Activated gamma-delta T cell treated with anti-CD3 and anti-CD28 coated beads, Interleukin-2, amount 50 U/mL, for 16 hours (primary cell): ENCODE measurements around the gene RNU1-4.
"Not testable (repeated sequence)": the region's sequence is repeated elsewhere in the genome, so short reads cannot be mapped to it uniquely, and the experiment has no call there.

Experiments
- DNase-seq: peaks from one replicate; pipeline ENCODE4 v3.0.0-alpha.2; 2020; ENCODE audit warnings: low read depth

The RNU1-4 gene

DNA sequence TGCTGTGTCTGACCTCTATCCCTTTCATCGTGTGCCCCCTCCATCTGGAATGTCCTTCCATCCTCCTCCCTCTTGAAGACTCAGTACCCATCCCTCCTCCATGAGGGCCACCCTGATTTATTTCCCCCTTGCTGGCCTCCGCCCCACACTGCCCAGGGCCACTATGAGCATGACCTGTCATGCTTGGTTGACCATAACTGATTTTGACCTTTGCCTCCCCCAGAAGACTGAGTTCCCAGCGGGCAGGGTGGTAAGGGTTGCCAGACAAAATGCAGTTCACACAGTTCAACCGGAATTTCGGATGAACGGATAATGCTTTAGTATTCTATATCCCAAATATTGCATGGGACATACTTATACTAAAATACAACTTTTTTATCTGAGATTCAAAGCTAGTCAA lies 31.6 kb upstream of the RNU1-4 start:
- not testable (repeated sequence) for DNase-seq

DNA sequence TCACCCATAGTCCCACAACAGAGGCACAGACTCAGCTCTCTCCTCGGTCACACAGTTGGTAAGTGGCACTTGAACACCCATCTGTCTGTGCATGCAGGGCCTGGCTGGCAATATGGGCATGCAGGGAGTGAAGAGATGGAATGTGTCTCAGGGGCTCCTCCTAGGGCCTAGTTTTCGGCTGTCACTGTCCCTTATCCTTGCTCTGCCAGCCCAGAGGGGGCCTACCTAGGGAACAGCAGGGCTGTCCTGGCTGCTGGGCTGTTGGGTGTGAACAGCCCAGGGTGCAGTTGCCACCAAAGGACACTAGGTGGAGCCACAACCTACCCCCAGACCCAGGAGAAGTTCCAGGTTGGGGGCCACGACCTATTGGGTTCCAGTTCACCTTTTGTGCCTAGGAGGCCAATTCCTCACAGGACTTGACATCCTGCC lies 30.6 kb upstream of the RNU1-4 start:
- DNase-seq: not testable (repeated sequence)

DNA sequence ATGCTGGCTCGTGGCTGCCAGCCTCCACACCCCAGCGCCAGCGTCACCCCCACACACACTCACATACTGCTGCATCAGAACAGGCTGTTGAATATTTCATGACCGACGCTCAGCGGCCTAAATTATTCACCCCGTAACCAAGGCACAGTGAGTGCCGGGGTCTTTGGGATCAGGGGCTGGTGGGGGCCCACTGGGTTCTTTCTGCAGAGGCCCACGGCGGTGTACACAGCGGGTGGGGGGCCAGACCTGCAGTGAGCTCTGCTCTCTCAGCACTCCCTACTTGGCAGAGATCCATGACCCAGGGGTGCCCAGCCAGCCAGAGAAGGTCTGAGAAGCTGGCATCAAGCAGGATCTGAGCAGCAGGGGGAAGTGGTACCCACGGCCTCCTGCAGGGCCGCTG lies 29.7 kb upstream of the RNU1-4 start:
- not testable (repeated sequence) for DNase-seq

DNA sequence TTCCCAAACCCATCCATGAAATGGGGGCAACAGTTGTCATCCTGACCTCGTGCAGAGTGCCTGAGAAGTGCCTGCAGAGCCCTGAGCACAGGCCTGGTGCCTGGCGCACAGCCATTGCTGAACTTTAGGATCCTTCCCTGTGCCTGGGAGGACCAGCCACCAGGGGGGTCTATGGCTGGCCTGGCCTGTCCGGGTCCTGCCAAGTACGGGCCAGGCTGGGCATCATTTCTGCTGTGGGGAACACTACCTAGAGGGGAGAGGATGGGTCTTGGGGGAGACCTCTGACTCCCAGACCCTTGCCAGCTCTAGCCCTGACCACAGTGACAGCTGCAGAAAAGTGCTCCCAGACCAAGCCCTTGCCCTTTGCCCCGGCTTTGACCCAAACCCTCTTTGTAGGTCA lies 28.2 kb upstream of the RNU1-4 start:
- not testable (repeated sequence) for DNase-seq

DNA sequence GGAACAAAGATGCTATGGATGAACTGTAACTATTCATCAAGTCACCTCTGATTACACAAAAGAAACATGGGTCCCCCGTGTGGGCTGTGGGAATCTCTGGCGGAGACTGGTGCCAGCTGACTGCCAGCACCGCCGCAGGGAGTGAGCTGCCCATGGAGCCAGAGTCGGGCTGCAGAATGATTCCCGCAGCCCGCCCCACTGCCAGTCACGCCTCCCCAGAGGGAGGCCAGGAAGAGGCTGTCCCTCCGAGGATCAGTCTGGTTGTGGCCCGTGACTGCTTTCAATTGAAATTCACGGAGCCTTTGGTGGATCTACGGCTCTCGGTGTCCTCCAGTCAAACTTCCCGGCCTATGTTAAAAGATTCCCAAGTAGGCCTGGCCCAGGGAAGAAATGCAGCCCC lies 27.7 kb upstream of the RNU1-4 start:
- not testable (repeated sequence) for DNase-seq

DNA sequence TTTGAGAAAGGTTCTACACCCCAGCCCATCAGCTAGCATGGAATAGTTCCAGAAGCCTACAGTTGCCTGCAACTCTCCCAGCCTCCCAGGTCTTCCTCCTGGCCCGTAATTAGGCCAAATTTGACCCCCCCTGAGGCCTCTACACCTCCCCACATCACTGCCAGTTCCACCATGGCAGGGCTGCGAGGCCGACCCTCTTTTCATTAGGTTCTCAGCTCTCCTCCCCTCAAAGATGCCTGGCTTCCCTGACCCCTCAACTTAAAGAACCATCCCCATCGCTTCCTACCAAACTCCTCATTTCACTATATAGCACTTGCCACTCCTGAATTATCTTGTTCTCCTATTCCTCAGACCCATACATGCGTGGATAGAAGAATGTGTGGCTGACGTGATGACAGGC lies 27.3 kb upstream of the RNU1-4 start:
- DNase-seq: not testable (repeated sequence)

DNA sequence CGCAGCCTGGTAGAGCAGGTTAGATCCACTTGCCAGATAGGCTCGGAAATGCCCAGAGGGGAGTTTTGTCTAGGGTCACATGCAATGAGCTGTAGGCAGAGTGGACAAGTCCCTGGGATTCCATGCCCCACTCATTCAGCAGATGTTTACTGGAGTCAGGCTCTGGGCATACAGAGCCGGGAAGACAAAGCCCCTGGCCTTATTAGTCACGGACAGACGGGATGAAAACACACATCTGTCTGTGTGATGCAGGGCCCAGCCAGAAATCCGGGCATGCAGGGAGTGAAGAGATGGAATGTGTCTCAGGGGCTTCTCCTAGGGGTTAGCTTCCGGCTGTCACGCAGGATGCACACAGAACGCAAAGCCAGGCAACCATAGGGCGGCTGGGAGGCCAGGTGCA lies 26.8 kb upstream of the RNU1-4 start:
- DNase-seq: not testable (repeated sequence)

DNA sequence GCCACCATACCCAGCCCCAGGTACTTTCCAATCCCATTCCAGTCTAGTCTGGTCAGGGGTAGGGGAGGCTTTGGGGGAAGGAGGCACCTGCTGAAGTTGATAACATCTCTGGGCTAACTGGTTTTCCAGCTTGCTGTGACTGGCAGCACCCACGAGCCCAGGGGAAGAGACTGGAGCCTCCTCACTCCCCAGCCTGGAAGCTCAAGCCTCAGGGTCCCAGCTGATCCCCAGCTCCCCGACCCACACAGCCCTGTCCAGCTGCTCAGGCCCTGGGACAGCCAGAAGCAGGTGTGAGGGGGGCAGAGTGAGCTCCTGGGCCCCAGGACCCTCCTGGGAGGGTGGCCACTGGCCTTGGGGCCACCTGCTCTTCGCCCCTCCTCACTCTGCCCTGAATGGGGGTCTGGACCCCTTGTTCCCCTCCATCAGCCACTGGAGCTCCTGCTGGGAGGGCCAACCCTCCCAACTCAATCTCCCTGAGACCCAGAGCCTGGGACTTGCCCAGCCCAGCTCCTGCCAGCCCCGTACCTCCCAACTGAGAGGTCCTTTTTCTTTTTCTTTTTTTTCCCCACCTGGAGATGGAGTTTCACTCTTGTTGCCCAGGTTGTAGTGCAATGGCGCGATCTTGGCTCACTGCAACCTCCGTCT lies 23.5 kb upstream of the RNU1-4 start:
- no peak for DNase-seq

DNA sequence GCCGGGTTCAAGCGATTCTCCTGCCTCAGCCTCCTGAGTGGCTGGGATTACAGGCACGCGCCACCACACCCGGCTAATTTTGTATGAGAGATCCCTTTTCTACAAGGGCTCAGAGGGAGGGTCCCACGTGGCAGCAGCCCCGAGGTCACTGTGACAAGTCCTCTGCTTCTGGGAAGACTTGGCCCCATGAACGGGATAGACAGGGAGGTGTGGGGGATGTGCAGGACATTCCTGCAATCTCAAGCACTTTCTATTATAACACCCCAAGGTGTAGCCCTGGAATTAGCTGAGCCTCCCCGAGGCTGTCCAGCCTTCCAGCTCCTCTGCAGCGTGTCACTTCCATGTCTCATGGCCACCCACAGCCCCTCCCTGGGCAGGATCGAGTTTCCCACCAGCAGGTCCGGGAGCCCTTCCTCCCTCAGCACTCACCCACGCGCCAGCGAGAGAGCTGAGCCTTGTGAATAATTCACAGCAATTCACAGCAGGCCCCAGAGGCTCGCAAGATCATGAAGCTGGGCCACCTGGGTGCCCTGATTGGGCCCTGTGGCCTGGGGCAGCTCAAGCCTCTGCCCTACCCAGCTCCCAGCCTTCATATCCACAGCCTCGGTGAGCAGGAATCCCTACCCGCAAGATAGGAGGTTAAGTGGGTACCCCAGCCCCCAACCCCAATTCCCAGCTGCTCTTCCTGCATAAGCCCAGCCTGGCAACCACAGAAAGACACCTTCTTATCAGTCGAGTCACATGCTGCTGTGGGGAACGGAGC lies 22.8 kb upstream of the RNU1-4 start:
- no peak for DNase-seq

DNA sequence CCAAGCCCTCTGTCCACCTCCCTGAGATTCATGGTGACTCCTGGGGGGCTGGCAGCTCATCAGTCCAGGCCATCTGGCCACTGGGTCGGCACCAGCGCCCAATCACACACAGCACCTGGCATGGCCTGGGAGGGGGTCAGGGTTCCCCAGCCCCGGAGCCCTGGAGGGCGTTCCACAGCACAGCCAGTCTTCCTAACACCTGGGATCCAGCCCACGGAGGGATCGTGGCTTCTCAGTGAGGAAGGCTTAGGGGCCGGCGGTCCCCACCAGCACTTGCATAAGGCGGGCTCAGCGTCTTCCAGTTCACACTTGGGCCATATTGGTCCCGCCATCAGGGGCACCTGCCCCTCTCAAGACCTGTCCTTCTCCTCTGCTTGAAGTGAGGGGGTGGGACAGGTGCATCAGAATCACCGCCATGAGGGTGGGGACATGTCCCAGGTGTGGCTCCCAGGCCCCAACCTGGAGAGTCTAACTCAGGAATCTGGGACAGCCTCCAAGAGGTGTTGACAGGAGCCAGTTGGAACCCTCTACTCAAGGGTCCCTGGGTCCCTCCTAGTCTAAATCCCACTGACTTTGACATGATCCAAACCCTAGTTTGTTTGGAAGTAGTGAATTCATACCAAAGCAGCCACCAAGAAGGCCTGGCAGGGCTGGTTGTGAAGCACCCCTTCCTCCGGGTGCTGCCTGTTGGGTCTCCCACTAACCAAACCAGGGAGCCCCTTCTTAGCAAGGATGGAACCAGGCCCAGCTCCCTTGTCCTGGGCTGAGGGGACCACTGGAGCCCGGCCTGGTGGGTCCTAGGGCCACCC lies 22.0 kb upstream of the RNU1-4 start:
- not testable (repeated sequence) for DNase-seq

DNA sequence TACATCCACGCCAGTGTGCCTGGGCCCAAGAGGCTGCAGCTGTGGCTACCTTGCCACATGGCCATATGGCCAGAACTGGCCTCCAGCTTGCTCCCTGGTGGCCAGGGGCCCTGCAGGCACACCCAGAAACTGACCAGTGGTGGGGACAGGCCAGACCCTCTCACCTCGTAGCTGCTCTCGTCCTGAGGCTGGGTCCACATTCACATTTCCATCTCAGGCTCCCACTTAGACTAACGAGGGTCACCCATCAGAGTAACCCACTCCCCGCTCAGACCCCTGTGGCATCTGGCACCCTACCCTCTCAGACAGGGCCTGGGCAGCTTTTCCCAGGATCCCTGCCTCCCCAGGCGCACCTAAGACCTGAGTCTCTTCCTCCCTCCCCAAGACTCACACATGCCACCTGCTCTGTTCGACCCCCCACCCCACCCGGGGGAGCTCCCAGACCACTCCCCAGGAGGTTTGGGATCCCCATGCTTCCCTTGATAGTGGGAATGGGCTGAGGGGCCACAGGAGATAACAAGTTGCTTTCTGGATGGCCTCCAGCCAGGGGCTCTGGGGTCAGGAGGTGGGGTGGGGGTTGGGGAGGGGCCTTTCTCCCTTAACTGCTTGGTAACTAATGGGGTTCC lies 21.3 kb upstream of the RNU1-4 start:
- DNase-seq: no peak

DNA sequence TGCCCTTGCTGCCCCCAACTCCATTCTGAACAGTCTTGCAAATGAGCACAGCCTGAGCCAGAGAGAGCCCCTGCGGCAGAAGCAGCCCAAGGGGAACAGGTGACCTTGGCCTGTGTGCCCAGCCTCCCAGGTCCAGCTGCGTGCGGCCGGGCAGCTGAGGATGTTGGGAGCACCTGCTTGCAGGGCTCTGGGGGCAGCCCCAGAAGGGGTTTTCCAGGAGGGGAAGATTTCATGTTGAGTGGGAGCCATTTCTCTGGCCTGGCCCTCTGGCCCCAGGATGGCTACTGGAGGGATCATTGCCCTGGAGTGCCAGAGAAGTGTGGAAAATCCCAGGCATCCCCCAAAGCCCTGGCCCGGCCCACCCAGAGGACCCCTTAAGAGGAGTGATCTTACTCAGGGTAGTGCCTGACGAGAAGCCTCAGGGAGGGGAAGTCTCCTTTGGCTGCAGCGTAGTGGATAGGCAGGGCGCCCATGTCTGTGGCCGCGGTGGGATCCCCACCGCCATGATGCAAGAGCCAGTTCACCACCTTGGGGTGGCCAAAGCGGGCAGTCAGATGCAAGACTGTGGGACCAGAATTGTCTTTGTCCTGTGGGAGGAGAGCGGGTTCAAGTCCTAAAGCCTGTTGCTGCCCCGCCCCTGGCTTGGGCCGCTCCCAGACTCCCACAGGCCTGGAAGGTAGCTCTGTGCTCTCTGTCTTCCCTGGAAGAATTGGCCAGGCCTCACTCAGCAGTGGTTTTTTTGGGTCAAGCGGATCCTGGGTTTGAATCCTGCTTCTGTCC lies 20.6 kb upstream of the RNU1-4 start:
- DNase-seq: no peak

DNA sequence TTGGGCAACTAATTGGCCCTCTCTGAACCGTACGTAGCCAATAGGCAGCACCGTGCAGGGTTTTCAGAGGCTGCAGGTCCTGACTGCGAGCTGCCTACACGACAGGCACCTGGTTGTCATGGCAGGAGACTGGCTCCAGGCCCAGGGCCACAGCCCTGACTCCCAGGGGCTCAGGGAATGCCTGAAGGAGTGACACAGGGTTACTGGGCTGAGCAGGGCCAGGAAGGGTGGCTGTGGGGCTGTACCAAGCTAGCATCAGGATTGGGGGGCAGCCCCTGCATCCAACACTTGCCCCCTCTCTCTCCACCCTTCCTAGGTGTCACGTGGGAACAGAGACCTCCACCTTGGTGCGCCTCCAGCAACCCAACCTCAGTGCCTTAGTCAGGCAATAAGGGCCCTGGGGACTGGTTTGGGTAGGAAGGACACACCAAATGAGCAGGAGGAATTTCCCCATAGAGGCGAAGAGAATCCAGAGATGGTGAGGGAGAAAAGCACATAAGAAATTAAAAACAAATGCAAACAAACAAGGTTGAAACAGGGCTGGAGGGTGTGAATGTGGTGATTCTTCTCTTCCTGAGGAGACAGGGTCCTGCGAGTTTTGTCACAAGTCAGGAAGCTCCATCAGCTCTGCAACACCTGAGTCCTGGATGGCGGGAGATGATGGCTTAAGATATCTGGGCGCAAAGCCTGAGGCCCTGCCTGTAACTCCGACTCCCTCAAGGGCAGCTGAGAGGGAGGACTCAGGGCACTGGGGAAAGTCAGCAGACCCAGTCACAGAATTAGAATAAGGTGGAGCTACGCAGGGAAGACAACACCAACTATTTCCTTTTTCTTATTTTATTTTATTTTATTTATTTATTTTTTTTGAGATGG lies 19.7 kb upstream of the RNU1-4 start:
- DNase-seq: no peak

DNA sequence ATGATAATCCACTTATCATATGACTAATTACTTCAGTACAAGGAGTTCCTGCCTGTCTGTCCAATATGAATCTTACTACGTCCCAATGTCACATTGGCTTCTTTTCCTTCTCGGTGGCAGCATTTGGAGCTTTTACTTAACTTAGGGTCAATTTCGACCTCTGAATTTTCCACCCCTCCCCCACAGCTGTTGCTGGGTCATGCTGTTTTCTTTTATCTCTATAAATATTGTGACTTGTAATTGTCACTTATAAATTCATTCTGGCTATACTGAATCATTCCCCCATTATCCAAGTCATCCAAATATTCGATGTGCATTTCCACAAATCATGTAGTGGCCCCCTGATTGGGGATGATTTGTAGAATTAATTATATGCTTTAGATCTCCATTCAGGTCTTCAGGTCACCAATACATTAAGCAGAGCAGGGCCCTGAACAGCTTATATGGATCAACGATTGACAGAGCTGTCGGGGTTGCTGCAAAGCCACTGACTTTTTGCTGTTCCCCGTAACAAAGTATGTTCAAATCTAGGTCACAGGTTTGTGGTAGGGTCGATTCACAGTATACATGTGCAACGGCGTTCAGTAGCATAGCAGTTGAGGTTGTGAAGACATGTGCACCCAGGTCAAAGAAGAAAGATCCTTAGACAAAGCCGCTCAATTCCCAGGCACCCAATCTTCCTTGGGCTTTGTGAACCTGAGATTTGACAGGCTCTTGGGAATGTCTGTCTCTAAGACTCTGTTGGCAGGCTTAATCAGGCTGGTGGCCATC lies 18.3 kb upstream of the RNU1-4 start:
- DNase-seq: no peak

DNA sequence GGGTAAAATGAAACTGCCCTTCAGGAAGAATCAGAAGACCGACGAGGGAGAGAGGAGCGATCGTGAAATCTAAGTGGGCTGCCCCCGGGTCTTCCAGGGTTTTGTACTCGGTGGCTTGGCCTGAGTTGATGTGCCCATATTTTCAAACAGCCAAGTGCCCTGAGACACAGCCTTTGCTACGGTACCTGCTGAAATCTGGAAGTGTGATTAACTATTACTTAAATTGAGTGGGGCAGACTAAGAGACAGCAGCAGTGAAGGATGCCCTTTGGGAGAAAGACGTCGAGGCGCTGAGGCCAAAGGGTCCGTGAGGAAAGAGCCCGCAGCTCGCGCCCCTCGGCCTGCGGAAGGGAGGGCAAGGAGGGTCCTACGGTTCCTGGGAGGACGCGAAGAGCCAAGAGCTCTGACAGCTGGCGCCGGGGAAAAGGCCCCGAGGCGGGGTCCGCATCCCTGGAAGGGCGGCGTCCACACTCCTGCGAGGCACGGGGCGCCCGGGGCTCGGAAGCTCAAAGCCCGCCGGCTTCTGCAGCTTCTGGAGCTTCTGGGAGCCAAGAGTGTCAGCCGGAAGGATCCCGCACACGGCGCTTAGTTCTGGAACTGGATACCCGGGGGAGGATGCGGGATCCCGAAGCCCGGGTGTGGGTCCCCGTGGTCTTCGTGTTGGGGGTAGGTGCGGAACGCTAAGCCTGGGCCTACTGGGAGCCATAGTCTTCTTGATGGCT lies 15.4 kb upstream of the RNU1-4 start:
- DNase-seq: no peak

DNA sequence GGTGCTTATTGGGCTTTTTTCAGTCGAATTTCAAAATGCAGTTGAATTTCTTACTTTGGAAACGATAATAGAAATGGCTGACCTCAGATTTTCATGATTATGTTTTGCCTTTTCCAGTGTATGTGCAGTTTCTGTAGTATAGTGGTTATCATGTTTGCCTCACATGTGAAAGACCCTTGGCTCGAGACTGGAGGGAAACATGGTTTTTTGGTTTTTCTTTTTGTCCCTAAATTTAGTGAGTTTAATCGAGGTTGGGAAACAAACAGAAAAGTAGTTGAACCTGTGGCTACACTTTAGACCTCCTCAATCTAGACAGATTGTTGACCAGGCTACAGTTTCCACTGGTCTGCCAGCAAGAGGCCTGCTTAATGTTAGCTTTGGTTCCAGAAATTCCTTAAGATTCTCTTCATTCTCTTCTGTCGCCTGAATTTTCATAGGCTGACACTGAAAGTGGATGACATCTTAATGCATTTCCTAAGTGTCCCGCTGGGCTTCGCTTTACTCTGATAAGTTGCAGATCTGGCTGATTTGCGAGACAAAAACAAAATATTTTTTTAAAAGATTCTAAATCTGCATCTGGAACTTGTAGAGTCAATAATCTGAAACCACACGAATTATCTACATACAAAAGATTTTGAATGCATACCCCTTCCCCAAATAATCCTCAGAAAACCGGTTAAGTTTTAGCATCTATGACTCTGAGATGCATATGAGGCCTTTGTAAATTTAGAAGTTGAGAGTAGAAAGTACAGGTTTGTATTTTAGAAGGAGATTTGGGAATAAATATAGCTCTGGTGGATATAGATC lies 14.7 kb upstream of the RNU1-4 start:
- not testable (repeated sequence) for DNase-seq

DNA sequence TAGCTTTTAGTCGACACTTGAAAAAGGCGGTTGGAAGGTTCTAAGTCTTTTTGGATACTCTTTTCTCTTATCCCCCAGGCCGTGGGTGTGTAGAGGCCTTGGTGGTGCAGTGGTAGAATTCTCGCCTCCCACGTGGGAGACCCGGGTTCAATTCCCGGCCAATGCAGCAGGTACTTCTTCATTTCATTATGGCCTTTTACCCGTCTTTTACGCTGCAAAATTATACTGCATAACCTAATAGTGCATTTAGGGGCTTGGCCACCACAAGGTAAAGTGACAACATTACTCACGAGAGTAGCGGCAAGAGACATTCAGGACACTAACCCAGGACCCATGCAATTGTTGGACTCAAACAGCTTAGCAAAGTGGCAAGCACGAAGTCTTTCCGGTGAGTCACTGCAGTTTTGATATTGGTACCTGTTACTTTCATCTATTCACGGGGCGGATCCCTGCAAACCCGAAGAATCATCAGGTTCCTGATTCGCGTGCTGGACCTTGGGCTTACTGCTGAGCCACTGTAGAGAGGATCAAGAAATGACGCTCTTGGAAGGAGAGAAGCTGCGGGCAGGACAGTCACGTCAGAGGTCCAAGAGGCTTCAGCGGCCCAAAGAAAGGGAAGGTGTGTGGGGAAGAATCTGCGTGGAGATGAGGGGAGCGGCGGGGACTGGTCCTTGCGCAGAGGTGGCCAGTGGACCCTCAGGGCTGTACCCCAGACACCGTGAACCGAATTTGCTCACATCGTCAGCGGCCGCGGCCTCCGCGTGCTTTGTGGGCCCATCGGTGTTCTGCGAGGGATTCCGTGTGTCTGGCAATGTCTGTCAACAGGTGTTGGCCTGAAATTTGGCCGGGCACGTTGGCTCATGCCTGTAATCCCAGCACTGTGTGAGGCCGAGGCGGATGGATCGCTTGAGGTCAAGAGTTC lies 12.9 kb upstream of the RNU1-4 start:
- DNase-seq: no peak
